Measurements from ENCODE around the gene PLAAT1.

- no peak for TF ChIP-seq CTCF (IDR thresholded peaks at IDR 0.05)
- no peak for TF ChIP-seq POLR2A (IDR thresholded peaks at IDR 0.05)
Observed at GRCh38 chr3:193236599-193236998, 4.4 kb upstream of the PLAAT1 start.

Data from right lobe of liver (tissue), 4 donors.